ENCODE measurements around the gene KRT71.

Gene KRT71

DNA sequence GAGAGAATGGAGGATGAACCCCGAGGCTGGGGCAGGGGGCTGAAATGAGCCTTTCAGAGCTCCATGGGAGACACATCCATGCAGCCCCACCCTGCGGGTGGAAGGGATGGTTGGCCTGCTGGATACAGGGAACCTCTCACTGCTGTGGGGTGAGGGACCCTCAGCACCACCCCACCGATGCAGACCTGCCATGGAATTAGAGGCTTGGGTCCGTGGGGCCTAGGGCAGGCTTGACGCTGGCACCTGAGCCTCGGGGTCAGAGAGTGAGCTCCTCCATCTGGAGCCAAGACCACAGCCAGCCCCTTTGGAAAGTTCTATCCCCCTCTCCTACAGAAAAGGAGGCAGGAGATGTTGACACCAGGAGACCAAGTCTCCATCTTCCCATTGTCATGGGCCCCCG lies 28.1 kb upstream of the KRT71 start:
- no peak for TF ChIP-seq CTCF (IDR thresholded peaks at IDR 0.05; ENCODE audit: low read depth, low read length)
- TF ChIP-seq, protein P1, sequence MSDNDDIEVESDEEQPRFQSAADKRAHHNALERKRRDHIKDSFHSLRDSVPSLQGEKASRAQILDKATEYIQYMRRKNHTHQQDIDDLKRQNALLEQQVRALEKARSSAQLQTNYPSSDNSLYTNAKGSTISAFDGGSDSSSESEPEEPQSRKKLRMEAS (IDR thresholded peaks at IDR 0.05; ENCODE audit: low read depth, low read length), result no peak
- no peak for TF ChIP-seq POLR2A (IDR thresholded peaks at IDR 0.05; ENCODE audit: extremely low read depth, insufficient read length)
- no peak for TF ChIP-seq MYC (IDR thresholded peaks at IDR 0.05; ENCODE audit: low read depth, low read length)
- no peak for DNase-seq (ENCODE audit: low read depth)
- no peak overlapping the region for H3K4me3 ChIP-seq (ENCODE audit: low read depth, low read length)

DNA sequence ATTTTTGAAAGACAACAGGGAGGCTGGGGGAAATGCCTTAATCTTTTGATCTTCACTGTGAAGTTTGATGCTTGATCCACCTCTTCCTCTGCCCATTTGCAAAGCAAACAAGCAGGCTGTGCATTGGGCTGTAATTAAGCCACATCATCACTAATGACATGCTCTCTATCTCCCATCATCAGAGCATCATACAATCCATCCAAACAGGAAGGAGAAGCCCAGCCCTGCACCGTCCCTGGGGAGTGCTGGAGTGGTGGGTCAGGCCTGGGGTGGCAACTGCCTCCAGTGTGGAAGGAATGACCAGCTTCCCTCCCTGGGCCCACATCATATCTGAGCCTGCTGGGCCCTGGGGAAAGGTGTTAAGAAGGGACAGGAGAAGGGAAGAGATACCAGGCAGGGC lies 27.6 kb upstream of the KRT71 start:
- no peak for DNase-seq (ENCODE audit: low read depth)
- TF ChIP-seq, protein P1 (IDR thresholded peaks at IDR 0.05; ENCODE audit: low read depth, low read length), result no peak
- TF ChIP-seq POLR2A (IDR thresholded peaks at IDR 0.05; ENCODE audit: extremely low read depth, insufficient read length), result no peak
- no peak for TF ChIP-seq CTCF (IDR thresholded peaks at IDR 0.05; ENCODE audit: low read depth, low read length)
- no peak for TF ChIP-seq MYC (IDR thresholded peaks at IDR 0.05; ENCODE audit: low read depth, low read length)
- H3K4me3 ChIP-seq (ENCODE audit: low read depth, low read length), result no peak overlapping the region

GRCh38 chr12:52579468-52580465 lies 26.8 kb upstream of the KRT71 start:
- TF ChIP-seq, protein P1 (IDR thresholded peaks at IDR 0.05; ENCODE audit: low read depth, low read length), result no peak
- TF ChIP-seq MYC (IDR thresholded peaks at IDR 0.05; ENCODE audit: low read depth, low read length) (no peak), POLR2A (IDR thresholded peaks at IDR 0.05; ENCODE audit: extremely low read depth, insufficient read length) (no peak), CTCF (IDR thresholded peaks at IDR 0.05; ENCODE audit: low read depth, low read length) (no peak)
- H3K4me3 ChIP-seq (ENCODE audit: low read depth, low read length), result no peak overlapping the region
- DNase-seq (ENCODE audit: low read depth), result no peak

DNA sequence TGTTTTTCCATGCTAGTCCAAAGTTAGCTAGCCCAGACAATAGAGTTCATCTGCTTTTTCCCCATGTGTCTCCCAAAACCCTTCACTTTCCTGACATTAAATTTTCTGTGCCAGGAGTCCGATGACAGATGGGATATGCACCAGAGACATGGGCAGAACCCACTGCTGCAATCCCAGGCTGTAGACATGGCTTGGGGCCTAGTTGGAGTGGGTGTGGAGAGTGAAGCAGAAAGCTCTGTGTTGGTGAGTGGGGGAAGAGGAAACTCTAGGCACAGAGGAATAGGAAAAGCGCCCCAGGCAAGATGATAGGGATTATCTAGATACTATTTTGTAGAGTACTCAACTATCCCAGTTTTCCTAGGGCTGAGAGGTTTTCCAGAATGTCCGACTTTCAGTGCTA lies 25.5 kb upstream of the KRT71 start:
- DNase-seq (ENCODE audit: low read depth), result no peak
- TF ChIP-seq, protein P1 (IDR thresholded peaks at IDR 0.05; ENCODE audit: low read depth, low read length), result no peak
- no peak for TF ChIP-seq POLR2A (IDR thresholded peaks at IDR 0.05; ENCODE audit: extremely low read depth, insufficient read length)
- TF ChIP-seq CTCF (IDR thresholded peaks at IDR 0.05; ENCODE audit: low read depth, low read length), result no peak
- TF ChIP-seq MYC (IDR thresholded peaks at IDR 0.05; ENCODE audit: low read depth, low read length), result no peak
- no peak overlapping the region for H3K4me3 ChIP-seq (ENCODE audit: low read depth, low read length)

GRCh38 chr12:52577316-52577715 lies 24.4 kb upstream of the KRT71 start:
- no peak for DNase-seq (ENCODE audit: low read depth)
- TF ChIP-seq CTCF (IDR thresholded peaks at IDR 0.05; ENCODE audit: low read depth, low read length) (no peak), MYC (IDR thresholded peaks at IDR 0.05; ENCODE audit: low read depth, low read length) (no peak), POLR2A (IDR thresholded peaks at IDR 0.05; ENCODE audit: extremely low read depth, insufficient read length) (no peak)
- TF ChIP-seq, protein P1 (IDR thresholded peaks at IDR 0.05; ENCODE audit: low read depth, low read length), result no peak
- no peak overlapping the region for H3K4me3 ChIP-seq (ENCODE audit: low read depth, low read length)
